GM12878 (cell line): ENCODE data around the gene TRIP6. TPM values are rescaled to one million over a fixed set of nuclear protein-coding genes. Genes with fewer than 3 reads are reported as not detected.
A peak's percentile ranks its signal among the peaks of the same experiment; 100 is the strongest.

Experiments used
- ATAC-seq: fragments of 200-7000 bp; cut with Tn5 transposase; 3 replicates; pipeline ENCODE4 v1.9.1; 2020; ENCODE audit warnings: mild to moderate bottlenecking, moderate library complexity
- BruUV-seq: library from RNA; stranded (reverse); fragments of 400-500 nt; replicated peaks from 2 replicates; lab custom pipeline; 2021; lab: Mats Ljungman, UMichigan
- CTCF ChIA-PET: fragments of 300-600 bp; sonication (Branson Sonifier 250); formaldehyde crosslinking; extraction: SDS; loops from one replicate; lab custom pipeline; 2021; ENCODE audit warnings: inconsistent platforms; lab: Yijun Ruan, JAX
- POLR2A ChIA-PET: fragments of 350-600 bp; formaldehyde crosslinking; extraction: SDS; loops from one replicate; lab custom pipeline; 2021; ENCODE audit warnings: inconsistent platforms; lab: Charles Lee
- RAD21 ChIA-PET: fragments of 300-600 bp; sonication (Branson Sonifier 250); formaldehyde crosslinking; loops from one replicate; lab custom pipeline; 2023; ENCODE audit warnings: antibody characterized with exemption; ENCODE audit not compliant: unreplicated experiment; lab: Charles Lee
- SMC1A ChIA-PET: fragments of 300-600 bp; sonication (Branson Sonifier 250); formaldehyde crosslinking; loops from one replicate; lab custom pipeline; 2023; ENCODE audit not compliant: unreplicated experiment, uncharacterized antibody; lab: Charles Lee
- DNase-seq: peaks from one replicate; pipeline ENCODE4 v3.0.0-alpha.2; 2011; ENCODE audit warnings: low read depth, low spot score
- FAIRE-seq: peaks from 3 replicates; lab custom pipeline; 2011; peaks lifted over from hg19 to GRCh38; lab: Jason Lieb, UNC
- H2AFZ ChIP-seq: 2 replicates; pipeline ENCODE4 v1.6.0; 2011; ENCODE audit warnings: low read depth, low read length, control low read depth; ENCODE audit not compliant: control insufficient read depth
- H3K27ac ChIP-seq: 2 replicates; pipeline ENCODE4 v1.5.1; 2011; ENCODE audit warnings: control low read depth; ENCODE audit not compliant: control insufficient read depth, insufficient read depth
- H3K27me3 ChIP-seq, 2 experiments: replicated peaks in 1 of 2; 2 replicates each; pipeline versions ENCODE4 v1.6.0 to v1.6.1; 2011; ENCODE audit warnings: low read length in 1 of 2; ENCODE audit not compliant: control insufficient read depth in 2 of 2, insufficient read depth in 2 of 2
- H3K36me3 ChIP-seq, 2 experiments: 2 replicates each; pipeline ENCODE4 v1.5.1; 2011; ENCODE audit warnings: low read length in 1 of 2; ENCODE audit not compliant: control insufficient read depth in 2 of 2, insufficient read depth in 2 of 2
- H3K4me1 ChIP-seq: 2 replicates; pipeline ENCODE4 v1.6.1; 2011; ENCODE audit warnings: mild to moderate bottlenecking, low read length, moderate library complexity, mixed read lengths; ENCODE audit not compliant: control insufficient read depth, insufficient read depth
- H3K4me2 ChIP-seq: 2 replicates; pipeline ENCODE4 v1.6.0; 2011; ENCODE audit warnings: control low read depth; ENCODE audit not compliant: control insufficient read depth, insufficient read depth
- H3K4me3 ChIP-seq: fragments of 200-600 bp; sonication (generic); 2 replicates; pipeline ENCODE4 v1.5.1; 2016
- H3K79me2 ChIP-seq: 2 replicates; pipeline ENCODE4 v1.6.0; 2011; ENCODE audit warnings: low read length; ENCODE audit not compliant: control insufficient read depth, insufficient read depth
- H3K9ac ChIP-seq: 2 replicates; pipeline ENCODE4 v1.8.0; 2011; ENCODE audit warnings: low read length, control low read depth, mixed read lengths; ENCODE audit not compliant: control insufficient read depth, insufficient read depth
- H3K9me3 ChIP-seq: replicated peaks from 3 replicates; pipeline ENCODE4 v1.5.1; 2011; ENCODE audit warnings: mild to moderate bottlenecking, low read length; ENCODE audit not compliant: control insufficient read depth, insufficient read depth
- H4K20me1 ChIP-seq: 2 replicates; pipeline ENCODE4 v1.6.0; 2011; ENCODE audit not compliant: control insufficient read depth, insufficient read depth
- HDAC6 ChIP-seq: fragments of 200-600 bp; sonication (generic); IDR thresholded peaks from one replicate; pipeline ENCODE4 v1.8.0; 2017; ENCODE audit warnings: antibody characterized with exemption; ENCODE audit not compliant: unreplicated experiment
- RAD21 ChIP-seq: IDR thresholded peaks from 2 replicates; pipeline ENCODE4 v1.6.1; 2011; ENCODE audit warnings: mild to moderate bottlenecking, low read depth, low read length, moderate library complexity; ENCODE audit not compliant: insufficient read depth
- SIX5 ChIP-seq: IDR thresholded peaks from 2 replicates; pipeline ENCODE4 v1.6.1; 2011; ENCODE audit warnings: mild to moderate bottlenecking, low read depth, low read length, moderate library complexity; ENCODE audit not compliant: severe bottlenecking
- SMAD5 ChIP-seq: IDR thresholded peaks from 2 replicates; pipeline ENCODE4 v1.6.1; 2016; ENCODE audit warnings: antibody characterized with exemption, low read depth
- WGBS: methylation state at CpG from one replicate; pipeline ENCODE4 v1.1.6; 2016; ENCODE audit warnings: low lambda C conversion rate; ENCODE audit not compliant: insufficient replicate concordance, insufficient coverage; ENCODE audit errors: missing lambda C conversion rate; 5-methylcytosine and 5-hydroxymethylcytosine counted together
- in situ Hi-C: fragments of 300-500 bp; cut with MboI; formaldehyde crosslinking; loops from 9 replicates; pipeline ENCODE4 v1.14.3; 2018; ENCODE audit warnings: mixed read lengths
- intact Hi-C: fragments of 100-400 bp; cut with micrococcal nuclease; formaldehyde crosslinking; loops from one replicate; pipeline ENCODE4 v1.14.2; 2022; ENCODE audit not compliant: unreplicated experiment
- polyA plus RNA-seq, 11 experiments: library from polyadenylated mRNA; depleted of rRNA in 4 of 11; unstranded in 6 of 11; stranded (reverse) in 5 of 11; fragments of >200 nt; fragmentation: Nextera tagmentation in 4 of 11; fragmentation: Illumina TruSeq in 1 of 11; extraction: Ambion mirVana in 4 of 11; extraction: Trizol in 1 of 11; gene quantifications; 1 replicate in 1 of 11; 2 replicates in 10 of 11; pipeline versions ENCODE4 v1.2.1 to v1.2.3, GENCODE V29; 2011 to 2016; ENCODE audit warnings: inconsistent platforms in 2 of 11, missing spikeins in 2 of 11, low read depth in 1 of 11
- total RNA-seq, 4 experiments: library from RNA; depleted of rRNA in 3 of 4; stranded (reverse); fragments of >200 nt in 3 of 4; fragmentation: Illumina TruSeq in 1 of 4; extraction: Trizol in 1 of 4; gene quantifications; 2 replicates each; pipeline versions ENCODE4 v1.2.1 to v1.2.3, GENCODE V29; 2013 to 2021

TRIP6 gene
- total and polyA plus RNA-seq, 10 of the 15 experiments (the other 5 are each of a cell fraction or from before 2014, with no cell fraction given), result 2.5 to 47.4 (median 25.5) TPM

DNA sequence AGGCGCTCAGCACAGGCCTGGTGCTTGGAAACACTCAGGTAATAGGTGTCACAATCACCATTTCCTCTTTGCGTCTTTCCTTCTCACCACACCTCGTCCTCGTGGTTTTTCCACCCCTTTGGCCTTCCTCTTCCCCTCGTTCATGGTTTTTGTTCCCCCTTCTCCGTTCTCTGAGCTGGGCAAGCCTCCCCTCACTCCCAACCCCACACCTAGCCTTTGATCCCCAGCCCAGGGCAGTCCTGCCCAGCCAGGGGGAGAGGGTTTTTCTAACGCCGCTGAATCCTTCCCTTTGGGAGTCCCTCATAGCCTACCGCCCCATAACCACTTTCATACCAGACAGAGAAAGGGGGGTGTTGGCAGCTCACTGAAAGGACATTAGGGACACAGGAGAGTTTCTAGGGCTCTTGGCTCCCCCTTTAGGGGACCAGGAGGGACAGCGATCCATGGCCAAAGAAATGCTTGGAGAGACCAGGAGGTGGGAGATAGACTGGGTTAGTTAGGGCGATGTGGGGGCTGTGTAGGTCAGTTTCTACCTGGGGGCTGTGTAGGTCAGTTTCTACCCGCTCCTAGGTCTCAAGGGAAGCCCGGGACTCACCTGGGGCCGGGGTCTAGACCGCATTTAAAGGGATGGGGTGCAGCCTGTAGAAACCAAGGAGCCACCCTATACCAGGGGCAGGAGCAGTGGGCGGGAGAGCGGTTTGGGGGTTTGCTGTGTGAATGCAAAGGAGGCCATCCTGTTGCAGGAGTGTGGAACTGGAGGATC is 41.3 kb upstream of the TRIP6 start:
- no peak overlapping the region for H3K27ac ChIP-seq
- no peak overlapping the region for H3K4me3 ChIP-seq
- H3K27me3 ChIP-seq, result peaks cover 12 to 14% of the 10 kb centered on the region in 2 experiments; a peak in 3 of 4 replicates
- H3K79me2 ChIP-seq, result no peaks in the 10 kb centered on the region
- H2AFZ ChIP-seq, result no peak overlapping the region
- no peak for FAIRE-seq
- no peak overlapping the region for H3K4me2 ChIP-seq
- in situ Hi-C loops (no loop called here), intact Hi-C loops (no loop called here)
- DNase-seq, result no peak
- WGBS, result 5% methylated on average over 17 of the region's 17 CpGs
- POLR2A ChIA-PET, result no interaction called here
- RAD21 ChIA-PET, result no interaction called here
- SMC1A ChIA-PET, result interaction anchor here (1.1 kb wide), 1 partner anchor 24 kb away, joined by 3 read pairs; no protein-coding TSS in a partner anchor
- CTCF ChIA-PET, result no interaction called here
- H3K9ac ChIP-seq, result no peak overlapping the region
- TF ChIP-seq SIX5 (no peak), RAD21 (peak; percentile 3; the same call in 1 of the 2 replicates)
- H3K9me3 ChIP-seq, result no peaks in the 10 kb centered on the region
- BruUV-seq, result no TSS peak
- H3K36me3 ChIP-seq, result no peaks in the 10 kb centered on the region
- H3K4me1 ChIP-seq, result no peaks in the 10 kb centered on the region
- no peak for ATAC-seq
- no peaks in the 10 kb centered on the region for H4K20me1 ChIP-seq

DNA sequence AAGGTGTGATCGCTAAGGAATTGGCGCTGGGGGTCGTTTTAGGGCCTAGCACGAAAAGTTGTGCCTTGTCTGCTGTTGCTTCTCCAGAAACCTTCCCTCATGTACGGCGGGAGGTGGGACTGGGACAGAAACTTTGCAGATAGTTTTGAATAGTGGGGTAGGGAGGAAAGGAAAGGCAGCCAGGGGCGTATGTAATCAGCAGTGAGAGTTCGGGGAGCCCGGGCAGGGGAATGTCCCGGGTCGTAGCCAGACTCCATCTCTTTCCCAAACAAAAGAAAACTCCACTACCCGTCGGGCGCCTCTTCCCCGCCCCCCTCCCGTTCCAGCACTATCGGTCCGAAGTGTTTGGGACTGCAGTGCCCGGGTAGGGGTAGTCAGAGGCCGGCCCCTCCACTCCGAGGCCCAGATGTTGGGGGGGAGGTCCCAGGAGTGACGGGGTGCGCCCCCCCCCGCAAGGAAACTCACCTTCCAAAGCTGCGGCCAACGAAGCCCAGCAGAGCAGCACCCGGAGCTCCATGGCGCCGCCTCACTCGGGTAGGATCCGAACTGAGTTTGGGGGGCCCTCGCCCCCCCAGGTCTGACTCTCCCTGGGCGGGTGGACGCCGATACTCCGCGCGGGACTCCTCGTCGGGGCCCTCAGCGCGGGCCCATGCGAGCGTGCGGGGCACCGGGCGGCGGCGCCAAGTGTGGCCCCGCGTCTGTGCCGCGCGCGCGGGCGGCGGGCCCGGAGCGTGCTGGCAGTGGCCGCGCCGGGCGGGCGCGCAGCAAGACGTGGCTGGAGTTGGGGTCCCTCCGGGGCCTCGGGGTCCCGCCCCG is 40.5 kb upstream of the TRIP6 start:
- no peak overlapping the region for H3K27ac ChIP-seq
- CTCF ChIA-PET, result no interaction called here
- H3K27me3 ChIP-seq, result peaks cover 12 to 14% of the 10 kb centered on the region in 2 experiments; a peak in 3 of 4 replicates
- H4K20me1 ChIP-seq, result no peaks in the 10 kb centered on the region
- H3K4me2 ChIP-seq, result no peak overlapping the region
- no peaks in the 10 kb centered on the region for H3K36me3 ChIP-seq
- 5% methylated on average over 53 of the region's 71 CpGs for WGBS
- no peaks in the 10 kb centered on the region for H3K79me2 ChIP-seq
- in situ Hi-C loops, result no loop called here
- H3K4me1 ChIP-seq, result no peaks in the 10 kb centered on the region
- no peaks in the 10 kb centered on the region for H3K9me3 ChIP-seq
- no peak overlapping the region for H3K4me3 ChIP-seq
- RAD21 ChIA-PET, result no interaction called here
- POLR2A ChIA-PET, result no interaction called here
- H2AFZ ChIP-seq, result no peak overlapping the region
- BruUV-seq, result no TSS peak
- FAIRE-seq (no peak), DNase-seq (no peak), ATAC-seq (no peak)
- intact Hi-C loops, result no loop called here
- SMC1A ChIA-PET, result no interaction called here
- TF ChIP-seq HDAC6 (peak; percentile 64), SMAD5 (no peak)
- H3K9ac ChIP-seq, result no peak overlapping the region
